ENCODE measurements around the gene CBFA2T3. TPM values are rescaled to one million over a fixed set of nuclear protein-coding genes. Genes with fewer than 3 reads are reported as not detected.

The CBFA2T3 gene
- polyA plus RNA-seq, 12 donors: 11.6 to 27.0 (median 15.8) TPM; not detected in 1

GRCh38 chr16:88977812-88978607 lies 1.0 kb upstream of the CBFA2T3 start:
- no peak for DNase-seq

DNA sequence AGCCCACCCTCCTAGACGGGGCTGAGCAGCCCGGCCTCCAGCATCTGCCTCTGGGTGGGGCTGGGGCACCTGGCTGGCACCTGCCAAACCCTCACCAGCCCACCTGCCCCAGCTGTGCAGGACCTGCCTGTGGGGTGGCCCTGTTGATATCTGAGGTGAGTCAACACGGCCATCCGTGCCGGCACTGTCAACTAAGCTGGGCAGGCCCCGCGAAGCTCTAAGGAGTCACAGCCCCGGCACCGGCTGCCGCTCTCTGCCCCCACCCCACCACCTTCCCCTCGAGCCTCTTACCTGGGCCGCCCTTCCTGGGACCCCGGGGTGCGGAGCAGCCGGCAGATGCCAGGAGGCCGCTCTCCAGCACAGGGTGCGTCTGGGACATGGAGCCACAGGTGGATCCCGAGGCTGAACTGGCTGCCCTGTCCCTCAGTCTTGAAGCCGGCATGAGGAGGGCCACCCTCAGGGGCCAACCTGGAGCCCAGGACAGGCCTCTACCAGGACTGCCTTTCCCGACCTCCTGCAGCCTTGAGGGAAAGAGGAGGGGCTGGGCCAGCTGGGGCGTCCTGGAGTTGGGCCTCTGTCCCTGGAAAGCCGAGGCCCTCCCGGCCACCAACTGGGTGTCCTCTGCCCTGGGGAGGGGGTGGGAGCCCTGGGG lies 515 bp downstream of the CBFA2T3 start:
- no peak for DNase-seq

- no peak for DNase-seq
Measured at GRCh38 chr16:88975511-88976061, 1.4 kb downstream of the CBFA2T3 start.

GRCh38 chr16:88974916-88975215 lies 2.1 kb downstream of the CBFA2T3 start:
- no peak for DNase-seq

GRCh38 chr16:88974080-88974915 lies 2.7 kb downstream of the CBFA2T3 start:
- DNase-seq: no peak

- DNase-seq: no peak
Measured at GRCh38 chr16:88973415-88974050, 3.5 kb downstream of the CBFA2T3 start.

DNA sequence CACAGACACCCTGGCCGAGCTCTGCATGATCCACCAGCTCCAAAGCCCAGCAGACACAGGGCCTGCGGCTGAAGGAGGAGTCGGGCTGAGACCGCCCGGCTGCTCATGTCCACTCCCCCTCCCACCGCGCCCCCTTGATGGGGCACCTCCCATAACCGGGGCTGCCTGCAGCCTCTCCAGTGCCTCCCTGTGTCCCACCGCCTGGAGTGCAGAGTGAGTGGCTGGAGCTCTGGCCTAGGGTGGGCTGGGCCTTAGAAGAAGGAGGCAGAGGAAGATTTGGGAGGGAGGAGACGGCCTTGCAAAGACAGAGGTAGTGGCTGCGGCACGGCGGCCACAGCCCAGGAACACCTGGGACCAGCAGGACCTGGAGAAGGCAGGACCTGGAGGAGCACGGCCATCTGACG lies 4.0 kb downstream of the CBFA2T3 start:
- no peak for DNase-seq

- DNase-seq: no peak
Measured at GRCh38 chr16:88972349-88972748, 4.7 kb downstream of the CBFA2T3 start.

DNA sequence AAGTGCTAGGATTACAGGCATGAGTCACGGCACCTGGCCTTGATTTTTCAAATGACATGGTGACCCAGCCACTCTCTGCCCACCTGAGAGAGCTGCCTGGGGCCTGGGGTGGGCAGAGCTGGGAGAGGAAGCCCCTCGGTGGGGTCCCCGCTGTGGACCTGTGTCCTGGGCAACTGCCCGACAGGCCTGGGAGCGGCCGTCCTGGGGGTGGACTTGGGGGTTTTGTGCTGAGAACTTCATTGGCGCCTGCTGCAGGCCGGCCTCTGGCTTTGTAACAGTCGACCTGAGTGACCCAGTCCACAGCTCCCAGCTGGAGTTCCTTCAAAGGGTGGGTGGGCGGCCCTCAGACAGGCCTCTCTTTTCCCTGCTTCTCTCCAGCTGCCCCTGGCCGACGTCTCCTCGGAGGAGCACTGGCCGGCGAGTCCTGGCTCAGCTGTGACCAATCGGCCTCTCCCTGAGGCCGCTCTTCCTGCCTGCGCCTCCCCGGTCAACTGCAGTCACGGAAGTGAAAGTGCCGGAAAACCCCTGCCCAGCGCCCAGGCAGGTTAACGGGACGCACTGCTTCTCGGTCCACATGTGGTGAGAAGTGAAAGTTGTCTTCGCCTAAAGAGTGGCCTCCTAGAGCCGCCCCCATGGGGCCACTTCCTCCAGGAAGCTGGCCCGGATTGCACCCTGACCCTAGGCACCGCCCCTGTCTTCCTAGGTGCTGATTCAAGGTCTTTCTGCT lies 5.5 kb downstream of the CBFA2T3 start:
- no peak for DNase-seq

GRCh38 chr16:88970539-88971065 lies 6.4 kb downstream of the CBFA2T3 start:
- DNase-seq: no peak

GRCh38 chr16:88970050-88970449 lies 7.0 kb downstream of the CBFA2T3 start:
- DNase-seq: no peak

- no peak for DNase-seq
Measured at GRCh38 chr16:88969361-88969831, 7.6 kb downstream of the CBFA2T3 start.

DNA sequence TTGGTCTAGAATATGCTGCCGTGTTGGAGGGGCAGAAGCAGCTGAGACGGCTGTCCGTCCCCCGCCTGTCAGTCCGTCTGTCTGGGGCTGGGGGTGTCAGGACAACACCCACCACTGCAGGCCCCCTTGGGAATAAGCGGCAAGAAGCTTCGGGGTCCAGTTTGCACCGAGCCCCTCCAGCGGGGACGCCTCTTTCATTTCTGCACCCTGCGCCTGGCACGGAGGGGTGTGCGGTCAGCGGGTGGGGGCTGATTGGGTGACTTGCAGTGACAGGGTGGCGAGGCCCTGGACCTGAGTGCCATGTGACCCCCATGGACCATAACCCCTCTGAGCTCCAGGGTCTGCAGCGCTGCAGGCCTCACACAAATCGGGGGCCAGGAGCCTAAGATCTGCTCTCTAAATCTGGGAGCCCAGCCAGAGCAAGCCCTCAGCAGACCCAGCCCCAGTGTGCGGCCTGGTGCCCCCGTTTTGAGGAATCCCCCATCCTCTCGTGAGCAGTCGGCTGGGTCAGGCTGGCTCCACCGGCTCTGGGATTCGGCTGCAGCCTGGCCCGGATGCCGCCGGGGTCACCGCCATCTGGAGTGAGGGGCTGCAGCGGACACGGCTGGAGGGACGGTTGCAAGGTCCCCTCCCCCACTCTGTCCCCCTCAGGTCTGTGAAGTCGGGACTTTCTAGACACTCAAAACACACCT lies 8.3 kb downstream of the CBFA2T3 start:
- DNase-seq: no peak

- DNase-seq: no peak
Measured at GRCh38 chr16:88967830-88968588, 9.0 kb downstream of the CBFA2T3 start.

GRCh38 chr16:88966986-88967829 lies 9.8 kb downstream of the CBFA2T3 start:
- no peak for DNase-seq

GRCh38 chr16:88965826-88966480 lies 11.1 kb downstream of the CBFA2T3 start:
- no peak for DNase-seq

GRCh38 chr16:88965411-88965810 lies 11.6 kb downstream of the CBFA2T3 start:
- DNase-seq: no peak

DNA sequence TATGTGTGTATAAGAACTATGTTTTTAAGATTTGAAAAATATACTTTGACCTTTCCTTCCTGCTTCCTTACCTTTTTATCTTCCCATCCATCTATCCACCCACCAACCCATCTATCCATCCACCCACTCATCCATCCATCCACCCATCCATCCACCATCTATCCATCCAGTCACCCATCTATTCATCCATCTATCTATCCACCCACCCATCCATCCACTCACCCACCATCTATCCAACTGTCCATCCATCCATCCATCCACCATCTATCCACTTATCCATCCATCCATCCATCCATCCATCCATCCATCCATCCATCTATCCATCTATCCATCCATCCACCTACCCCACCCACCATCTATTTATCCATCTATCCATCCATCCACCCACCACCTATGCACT lies 12.4 kb downstream of the CBFA2T3 start:
- DNase-seq: no peak

Data from muscle of arm (tissue), 12 donors.